Measurements from ENCODE around the gene KCNG2. TPM values are rescaled to one million over a fixed set of nuclear protein-coding genes. Genes with fewer than 3 reads are reported as not detected.

Gene KCNG2
- total and polyA plus RNA-seq, 2 of the 8 experiments (the other 6 are each of a cell fraction or from before 2014, with no cell fraction given) = 0.19 to 0.74 TPM

DNA sequence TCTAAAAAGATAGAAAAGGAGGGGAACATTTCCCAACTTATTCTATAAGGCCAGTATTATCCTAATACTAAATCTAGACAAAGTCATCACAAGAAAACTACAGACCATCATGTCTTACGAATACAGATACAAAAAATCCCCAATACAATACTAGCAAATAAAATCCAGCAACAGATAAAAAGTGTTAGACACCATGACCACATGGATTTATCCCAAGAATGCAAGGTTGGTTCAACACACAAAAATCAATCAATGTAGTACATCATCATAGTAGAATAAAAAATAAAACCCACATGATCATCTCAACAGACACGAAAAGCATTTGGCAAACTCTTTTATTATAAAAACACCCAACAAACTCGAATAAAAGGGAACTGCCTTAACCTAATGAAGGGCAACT is 135.2 kb downstream of the KCNG2 start:
- no peak overlapping the region for H3K56ac ChIP-seq (replicated peaks; ENCODE audit: insufficient read length, low read depth, low read length)
- FAIRE-seq = no peak
- ChIA-PET POLR2A (ENCODE audit: partially characterized antibody) (no interaction called here), CTCF (ENCODE audit: partially characterized antibody) (no interaction called here)
- H2BK120ac ChIP-seq (replicated peaks; ENCODE audit: low read depth, low read length) = no peak overlapping the region
- H3K9me3 ChIP-seq (ENCODE audit: insufficient read depth in 2 of 2, low read depth in 1 of 2, low read length in 1 of 2) = peaks cover 3 to 14% of the 10 kb centered on the region in 2 experiments; a peak in 2 of 4 replicates
- H3K36me3 ChIP-seq (ENCODE audit: control insufficient read depth in 2 of 4, insufficient read depth in 4 of 4, low read length in 3 of 4) = no peaks in the 10 kb centered on the region; a peak in 1 of 8 replicates
- no peak overlapping the region for H2BK5ac ChIP-seq (ENCODE audit: low read depth, low read length)
- peaks cover 0 to 2% of the 10 kb centered on the region in 2 experiments for H4K20me1 ChIP-seq (replicated peaks in 1 of 2; ENCODE audit: control insufficient read depth in 1 of 2, insufficient read depth in 2 of 2, low read length in 2 of 2)
- H2AFZ ChIP-seq (ENCODE audit: low read length) = no peak overlapping the region
- no peak overlapping the region for H3K4ac ChIP-seq (replicated peaks; ENCODE audit: insufficient read length, low read depth, low read length)
- no peak overlapping the region for H3K23ac ChIP-seq (ENCODE audit: insufficient read length)
- no peak for TF ChIP-seq SIX5 (IDR thresholded peaks at IDR 0.05; ENCODE audit: low read depth, low read length)
- TF ChIP-seq KDM1A (IDR thresholded peaks at IDR 0.05; ENCODE audit: borderline replicate concordance, low read length) = no peak
- no peak for TF ChIP-seq RBBP5 (IDR thresholded peaks at IDR 0.05; ENCODE audit: borderline replicate concordance, low read depth, low read length)
- no peak for TF ChIP-seq TBP (IDR thresholded peaks at IDR 0.05; ENCODE audit: low read depth, low read length)
- TF ChIP-seq JUND (IDR thresholded peaks at IDR 0.05; ENCODE audit: low read length) = no peak
- TF ChIP-seq SP2 (IDR thresholded peaks at IDR 0.05; ENCODE audit: low read length) = no peak
- TF ChIP-seq, protein P1, sequence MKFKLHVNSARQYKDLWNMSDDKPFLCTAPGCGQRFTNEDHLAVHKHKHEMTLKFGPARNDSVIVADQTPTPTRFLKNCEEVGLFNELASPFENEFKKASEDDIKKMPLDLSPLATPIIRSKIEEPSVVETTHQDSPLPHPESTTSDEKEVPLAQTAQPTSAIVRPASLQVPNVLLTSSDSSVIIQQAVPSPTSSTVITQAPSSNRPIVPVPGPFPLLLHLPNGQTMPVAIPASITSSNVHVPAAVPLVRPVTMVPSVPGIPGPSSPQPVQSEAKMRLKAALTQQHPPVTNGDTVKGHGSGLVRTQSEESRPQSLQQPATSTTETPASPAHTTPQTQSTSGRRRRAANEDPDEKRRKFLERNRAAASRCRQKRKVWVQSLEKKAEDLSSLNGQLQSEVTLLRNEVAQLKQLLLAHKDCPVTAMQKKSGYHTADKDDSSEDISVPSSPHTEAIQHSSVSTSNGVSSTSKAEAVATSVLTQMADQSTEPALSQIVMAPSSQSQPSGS (IDR thresholded peaks at IDR 0.05; ENCODE audit: low read length) = no peak
- TF ChIP-seq MAFK (IDR thresholded peaks at IDR 0.05; ENCODE audit: low read depth, low read length) = no peak
- H2BK20ac ChIP-seq (ENCODE audit: low read length) = no peak overlapping the region
- no peaks in the 10 kb centered on the region for H3K23me2 ChIP-seq (ENCODE audit: low read depth, low read length)
- H3K14ac ChIP-seq (ENCODE audit: insufficient read length) = no peak overlapping the region
- H3K79me2 ChIP-seq (ENCODE audit: control insufficient read depth in 1 of 2, insufficient read depth in 2 of 2, low read length in 2 of 2) = peaks cover 3 to 8% of the 10 kb centered on the region in 2 experiments; a peak in 2 of 4 replicates
- H3K4me1 ChIP-seq (replicated peaks in 1 of 4; ENCODE audit: control insufficient read depth in 3 of 4, insufficient read depth in 4 of 4, low read length in 3 of 4) = no peaks in the 10 kb centered on the region
- no peak overlapping the region for H3K18ac ChIP-seq (ENCODE audit: extremely low read depth, low read length)
- no peaks in the 10 kb centered on the region; a peak in 1 of 7 replicates for H3K27me3 ChIP-seq (replicated peaks in 1 of 4; ENCODE audit: control insufficient read depth in 3 of 4, extremely low read depth in 1 of 4, insufficient read depth in 3 of 4, low read length in 3 of 4)
- 80% methylated on average over 3 of the region's 3 CpGs; no CpG with 5 or more reads in 1 of the 2 experiments for WGBS, 2 experiments (ENCODE audit: extremely low coverage in 1 of 2, insufficient coverage in 1 of 2, insufficient read length in 1 of 2, insufficient replicate concordance in 2 of 2, low coverage in 1 of 2, low lambda C conversion rate in 2 of 2, missing lambda C conversion rate in 1 of 2)
- H4K8ac ChIP-seq (ENCODE audit: extremely low read depth, insufficient read depth, low read length) = no peak overlapping the region
- H3K27ac ChIP-seq (ENCODE audit: low read depth, low read length) = no peak overlapping the region
- H2AK5ac ChIP-seq (ENCODE audit: low read depth, low read length) = no peak overlapping the region
- H2BK15ac ChIP-seq (ENCODE audit: low read length) = no peak overlapping the region
- H3K4me2 ChIP-seq (ENCODE audit: insufficient read depth in 1 of 2, low read depth in 2 of 2, low read length in 2 of 2) = no peak overlapping the region
- DNase-seq (ENCODE audit: low read depth in 1 of 2, low spot score in 2 of 2) = no peak
- H4K91ac ChIP-seq (replicated peaks; ENCODE audit: insufficient read length, low read length) = no peak overlapping the region
- H3K79me1 ChIP-seq (ENCODE audit: low read depth, low read length) = peaks cover 5% of the 10 kb centered on the region
- H2BK12ac ChIP-seq (ENCODE audit: low read depth, low read length) = no peak overlapping the region
- H4K5ac ChIP-seq (ENCODE audit: insufficient read length, low read depth, low read length) = no peak overlapping the region
- no peak overlapping the region for H3K4me3 ChIP-seq (ENCODE audit: extremely low read depth in 1 of 4, insufficient read depth in 2 of 4, low read depth in 3 of 4, low read length in 4 of 4)
- H3K9ac ChIP-seq (replicated peaks in 1 of 4; ENCODE audit: extremely low read depth in 1 of 4, low read depth in 3 of 4, low read length in 3 of 4) = no peak overlapping the region

Measured in H1 (cell line).